Rectal smooth muscle tissue (tissue), 1 donor: ENCODE results near the gene PCDHB16.
"Not testable (repeated sequence)": the region's sequence is repeated elsewhere in the genome, so short reads cannot be mapped to it uniquely, and the experiment has no call there.

ENCODE experiments used
- H3K27ac ChIP-seq: one replicate; pipeline ENCODE4 v1.7.0; 2013; ENCODE audit warnings: low read depth, low read length, inconsistent platforms
- H3K27me3 ChIP-seq: one replicate; pipeline ENCODE4 v1.7.0; 2013; ENCODE audit warnings: low read length; ENCODE audit not compliant: control insufficient read depth, insufficient read depth
- H3K36me3 ChIP-seq: one replicate; pipeline ENCODE4 v1.7.0; 2013; ENCODE audit warnings: low read length; ENCODE audit not compliant: control insufficient read depth, insufficient read depth
- H3K4me1 ChIP-seq: one replicate; pipeline ENCODE4 v1.7.0; 2013; ENCODE audit warnings: low read length; ENCODE audit not compliant: control insufficient read depth, insufficient read depth
- H3K4me3 ChIP-seq: one replicate; pipeline ENCODE4 v1.7.0; 2013; ENCODE audit warnings: low read length
- H3K9ac ChIP-seq: one replicate; pipeline ENCODE4 v1.7.0; 2013; ENCODE audit warnings: low read length

PCDHB16 gene

DNA sequence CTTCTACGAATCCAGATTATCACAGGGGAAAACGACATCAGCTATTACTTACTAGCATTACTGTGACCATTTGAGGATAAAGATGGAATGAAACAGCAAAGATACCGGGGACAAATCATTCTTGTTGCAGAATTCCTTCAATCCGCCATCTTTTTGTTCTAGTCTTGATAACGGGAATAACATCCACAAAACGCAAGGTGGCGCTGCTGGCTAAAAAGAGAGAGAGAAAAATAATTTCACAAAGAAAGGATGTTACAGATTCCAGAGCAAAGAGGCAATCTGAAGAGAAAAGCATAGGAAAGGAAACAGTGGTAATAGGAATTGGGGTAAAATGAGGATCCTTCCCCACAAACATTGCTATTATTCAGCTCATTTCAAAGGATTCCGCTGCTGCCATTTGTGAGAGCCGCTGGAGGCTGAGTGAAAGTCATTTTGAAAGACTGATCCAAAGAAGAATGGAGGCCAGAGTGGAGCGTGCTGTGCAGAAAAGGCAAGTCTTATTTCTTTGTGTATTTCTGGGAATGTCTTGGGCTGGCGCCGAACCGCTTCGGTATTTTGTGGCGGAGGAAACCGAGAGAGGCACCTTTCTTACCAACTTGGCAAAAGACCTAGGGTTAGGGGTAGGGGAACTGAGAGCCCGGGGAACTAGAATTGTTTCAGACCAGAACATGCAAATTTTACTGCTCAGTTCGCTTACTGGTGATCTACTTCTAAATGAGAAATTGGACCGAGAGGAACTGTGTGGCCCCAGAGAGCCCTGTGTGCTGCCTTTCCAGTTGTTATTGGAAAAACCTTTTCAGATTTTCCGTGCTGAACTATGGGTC is 9.6 kb upstream of the PCDHB16 start, which contains the start of gene PCDHB7:
PCDHB7 (plus strand) TSS at position 264 of the 824 bp plus-strand sequence; CDS start at position 456, 192 bp downstream.
- Histone ChIP-seq H3K27me3 (peaks cover 3% of the 10 kb centered on the region), H3K27ac (no peak within 1 kb of the TSS), H3K9ac (no peak within 1 kb of the TSS), H3K36me3 (no peaks in the 10 kb centered on the region), H3K4me1 (no peaks in the 10 kb centered on the region), H3K4me3 (peak within 1 kb of the TSS; percentile 46)

DNA sequence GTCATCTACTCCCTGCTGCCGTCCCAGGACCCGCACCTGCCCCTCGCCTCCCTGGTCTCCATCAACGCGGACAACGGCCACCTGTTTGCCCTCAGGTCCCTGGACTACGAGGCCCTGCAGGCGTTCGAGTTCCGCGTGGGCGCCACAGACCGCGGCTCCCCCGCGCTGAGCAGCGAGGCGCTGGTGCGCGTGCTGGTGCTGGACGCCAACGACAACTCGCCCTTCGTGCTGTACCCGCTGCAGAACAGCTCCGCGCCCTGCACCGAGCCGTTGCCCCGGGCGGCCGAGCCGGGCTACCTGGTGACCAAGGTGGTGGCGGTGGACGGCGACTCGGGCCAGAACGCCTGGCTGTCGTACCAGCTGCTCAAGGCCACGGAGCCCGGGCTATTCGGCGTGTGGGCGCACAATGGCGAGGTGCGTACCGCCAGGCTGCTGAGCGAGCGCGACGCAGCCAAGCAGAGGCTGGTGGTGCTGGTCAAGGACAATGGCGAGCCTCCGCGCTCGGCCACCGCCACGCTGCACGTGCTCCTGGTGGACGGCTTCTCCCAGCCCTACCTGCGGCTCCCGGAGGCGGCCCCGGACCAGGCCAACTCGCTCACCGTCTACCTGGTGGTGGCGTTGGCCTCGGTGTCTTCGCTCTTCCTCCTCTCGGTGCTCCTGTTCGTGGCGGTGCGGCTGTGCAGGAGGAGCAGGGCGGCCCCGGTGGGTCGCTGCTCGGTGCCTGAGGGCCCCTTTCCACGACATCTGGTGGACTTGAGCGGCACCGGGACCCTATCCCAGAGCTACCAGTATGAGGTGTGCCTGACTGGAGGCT is 7.7 kb upstream of the PCDHB16 start:
- not testable (repeated sequence) for H3K27me3 ChIP-seq

DNA sequence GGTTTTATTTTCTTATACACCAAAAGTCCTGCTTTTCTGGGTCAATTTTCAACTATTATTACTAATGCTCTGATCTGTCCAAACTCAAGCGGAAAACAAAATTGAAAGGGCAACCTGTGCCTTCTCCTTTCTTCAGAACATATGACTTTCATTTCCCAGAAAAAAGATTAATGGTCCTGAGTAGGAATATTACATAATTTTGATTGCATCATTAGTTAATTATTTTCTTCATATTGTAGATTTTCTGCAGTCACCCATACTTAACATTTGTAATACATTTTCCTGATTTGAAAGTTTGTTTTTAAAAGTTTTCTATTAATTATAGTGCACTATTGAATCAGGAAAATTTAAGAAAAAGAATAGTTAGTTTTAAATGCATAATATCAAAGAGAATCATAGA is 6.3 kb upstream of the PCDHB16 start:
- no peak overlapping the region for H3K4me3 ChIP-seq
- no peak overlapping the region for H3K9ac ChIP-seq
- H3K27ac ChIP-seq: no peak overlapping the region
- H3K27me3 ChIP-seq: peaks cover 3% of the 10 kb centered on the region
- H3K36me3 ChIP-seq: no peaks in the 10 kb centered on the region
- no peaks in the 10 kb centered on the region for H3K4me1 ChIP-seq

More for the DNA sequence above, 7.7 kb upstream of the PCDHB16 start:
- H3K27ac ChIP-seq, H3K9ac ChIP-seq, H3K4me3 ChIP-seq, H3K36me3 ChIP-seq, H3K4me1 ChIP-seq: not testable (repeated sequence)

DNA sequence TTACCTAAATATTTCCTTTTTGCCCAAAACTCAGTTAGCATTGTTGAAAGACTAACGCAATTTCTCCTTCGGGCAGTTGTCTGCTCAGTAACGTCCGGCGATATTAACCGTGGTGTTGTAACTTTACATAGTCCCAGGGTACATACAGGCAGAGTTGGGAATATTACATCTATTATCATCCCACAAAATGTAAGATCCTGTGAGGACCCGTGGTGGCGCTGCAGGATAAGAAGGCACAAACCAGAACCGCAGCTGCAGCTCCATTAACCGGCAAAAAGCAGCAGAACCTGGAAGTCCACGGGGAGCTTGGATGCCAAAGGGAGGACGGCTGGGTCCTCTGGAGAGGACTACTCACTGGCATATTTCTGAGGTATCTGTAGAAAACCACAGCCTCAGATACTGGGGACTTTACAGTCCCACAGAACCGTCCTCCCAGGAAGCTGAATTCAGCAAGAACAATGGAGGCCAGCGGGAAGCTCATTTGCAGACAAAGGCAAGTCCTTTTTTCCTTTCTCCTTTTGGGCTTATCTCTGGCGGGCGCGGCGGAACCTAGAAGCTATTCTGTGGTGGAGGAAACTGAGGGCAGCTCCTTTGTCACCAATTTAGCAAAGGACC is 4.5 kb upstream of the PCDHB16 start, which contains the start of gene PCDHB8:
PCDHB8 (plus strand) TSS at position 214 of the 615 bp plus-strand sequence; CDS start at position 459, 245 bp downstream.
- not testable (repeated sequence) for H3K4me3 ChIP-seq, H3K27me3 ChIP-seq, H3K9ac ChIP-seq, H3K27ac ChIP-seq, H3K36me3 ChIP-seq, H3K4me1 ChIP-seq

DNA sequence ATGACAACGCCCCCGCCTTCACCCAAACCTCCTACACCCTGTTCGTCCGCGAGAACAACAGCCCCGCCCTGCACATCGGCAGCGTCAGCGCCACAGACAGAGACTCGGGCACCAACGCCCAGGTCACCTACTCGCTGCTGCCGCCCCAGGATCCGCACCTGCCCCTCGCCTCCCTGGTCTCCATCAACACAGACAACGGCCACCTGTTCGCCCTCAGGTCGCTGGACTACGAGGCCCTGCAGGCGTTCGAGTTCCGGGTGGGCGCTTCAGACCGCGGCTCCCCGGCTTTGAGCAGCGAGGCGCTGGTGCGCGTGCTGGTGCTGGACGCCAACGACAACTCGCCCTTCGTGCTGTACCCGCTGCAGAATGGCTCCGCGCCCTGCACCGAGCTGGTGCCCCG is 2.8 kb upstream of the PCDHB16 start:
- not testable (repeated sequence) for H3K27me3 ChIP-seq, H3K9ac ChIP-seq, H3K4me1 ChIP-seq

DNA sequence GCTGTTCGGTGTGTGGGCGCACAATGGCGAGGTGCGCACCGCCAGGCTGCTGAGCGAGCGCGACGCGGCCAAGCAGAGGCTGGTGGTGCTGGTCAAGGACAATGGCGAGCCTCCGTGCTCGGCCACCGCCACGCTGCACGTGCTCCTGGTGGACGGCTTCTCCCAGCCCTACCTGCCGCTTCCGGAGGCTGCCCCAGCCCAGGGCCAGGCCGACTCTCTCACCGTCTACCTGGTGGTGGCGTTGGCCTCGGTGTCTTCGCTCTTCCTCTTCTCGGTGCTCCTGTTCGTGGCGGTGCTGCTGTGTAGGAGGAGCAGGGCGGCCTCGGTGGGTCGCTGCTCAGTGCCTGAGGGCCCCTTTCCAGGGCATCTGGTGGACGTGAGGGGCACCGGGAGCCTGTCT is 2.3 kb upstream of the PCDHB16 start:
- H3K36me3 ChIP-seq, H3K27me3 ChIP-seq, H3K27ac ChIP-seq, H3K9ac ChIP-seq, H3K4me3 ChIP-seq, H3K4me1 ChIP-seq: not testable (repeated sequence)

More for the DNA sequence above, 2.8 kb upstream of the PCDHB16 start:
- H3K4me3 ChIP-seq, H3K27ac ChIP-seq, H3K36me3 ChIP-seq: not testable (repeated sequence)

DNA sequence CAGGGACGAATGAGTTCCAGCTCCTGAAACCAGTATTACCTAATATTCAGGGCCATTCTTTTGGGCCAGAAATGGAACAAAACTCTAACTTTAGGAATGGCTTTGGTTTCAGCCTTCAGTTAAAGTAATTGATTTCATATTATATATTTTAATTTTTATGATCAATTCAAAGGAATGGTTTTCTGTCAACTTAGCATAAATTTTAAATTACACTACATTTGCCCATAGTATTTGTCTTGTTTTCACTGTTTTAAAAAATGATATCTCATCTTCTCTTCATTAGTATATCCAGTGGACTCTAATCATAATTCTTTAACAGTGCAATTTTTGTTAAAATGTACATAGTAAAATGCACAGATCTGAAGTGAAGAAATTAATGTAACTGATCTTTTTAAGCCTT is 1.9 kb upstream of the PCDHB16 start:
- Histone ChIP-seq H3K4me3 (no peak overlapping the region), H3K36me3 (no peaks in the 10 kb centered on the region), H3K4me1 (no peaks in the 10 kb centered on the region), H3K27me3 (no peaks in the 10 kb centered on the region), H3K9ac (no peak overlapping the region), H3K27ac (no peak overlapping the region)

DNA sequence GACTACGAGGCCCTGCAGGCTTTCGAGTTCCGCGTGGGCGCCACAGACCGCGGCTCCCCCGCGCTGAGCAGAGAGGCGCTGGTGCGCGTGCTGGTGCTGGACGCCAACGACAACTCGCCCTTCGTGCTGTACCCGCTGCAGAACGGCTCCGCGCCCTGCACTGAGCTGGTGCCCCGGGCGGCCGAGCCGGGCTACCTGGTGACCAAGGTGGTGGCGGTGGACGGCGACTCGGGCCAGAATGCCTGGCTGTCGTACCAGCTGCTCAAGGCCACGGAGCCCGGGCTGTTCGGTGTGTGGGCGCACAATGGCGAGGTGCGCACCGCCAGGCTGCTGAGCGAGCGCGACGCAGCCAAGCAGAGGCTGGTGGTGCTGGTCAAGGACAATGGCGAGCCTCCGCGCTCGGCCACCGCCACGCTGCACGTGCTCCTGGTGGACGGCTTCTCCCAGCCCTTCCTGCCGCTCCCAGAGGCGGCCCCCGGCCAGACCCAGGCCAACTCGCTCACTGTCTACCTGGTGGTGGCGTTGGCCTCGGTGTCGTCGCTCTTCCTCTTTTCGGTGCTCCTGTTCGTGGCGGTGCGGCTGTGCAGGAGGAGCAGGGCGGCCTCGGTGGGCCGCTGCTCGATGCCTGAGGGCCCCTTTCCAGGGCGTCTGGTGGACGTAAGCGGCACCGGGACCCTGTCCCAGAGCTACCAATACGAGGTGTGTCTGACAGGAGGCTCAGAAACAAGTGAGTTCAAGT is 2.1 kb downstream of the PCDHB16 start:
- H3K27me3 ChIP-seq, H3K4me1 ChIP-seq, H3K27ac ChIP-seq, H3K4me3 ChIP-seq, H3K9ac ChIP-seq, H3K36me3 ChIP-seq: not testable (repeated sequence)

DNA sequence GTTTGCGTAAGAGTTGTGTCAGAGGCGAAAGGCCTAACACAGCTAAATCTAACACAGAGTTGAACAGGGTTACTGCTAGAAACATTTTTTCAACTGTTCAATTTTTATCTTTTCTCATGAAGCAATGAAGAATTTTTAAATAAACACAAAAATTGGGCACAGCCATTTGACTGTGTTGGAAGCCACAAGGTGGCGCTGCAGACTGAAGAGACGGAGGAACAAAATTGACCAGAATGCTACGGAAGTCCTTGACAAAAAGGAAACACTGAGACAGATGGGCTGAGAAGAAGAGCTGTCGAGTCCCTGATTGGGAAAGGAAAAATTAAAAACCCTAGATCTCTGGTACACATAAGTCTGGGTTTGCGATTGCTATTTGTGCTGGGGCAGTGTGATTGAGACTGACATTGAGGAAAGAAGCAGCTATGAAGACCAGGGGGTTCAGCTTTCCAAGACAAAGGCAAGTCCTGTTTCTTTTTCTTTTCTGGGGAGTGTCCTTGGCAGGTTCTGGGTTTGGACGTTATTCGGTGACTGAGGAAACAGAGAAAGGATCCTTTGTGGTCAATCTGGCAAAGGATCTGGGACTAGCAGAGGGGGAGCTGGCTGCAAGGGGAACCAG is 4.8 kb downstream of the PCDHB16 start, which contains the start of gene PCDHB9:
PCDHB9 (plus strand) TSS at position 265 of the 616 bp plus-strand sequence; CDS start at position 423, 158 bp downstream.
- Histone ChIP-seq H3K9ac (no peak within 1 kb of the TSS), H3K4me3 (no peak within 1 kb of the TSS), H3K36me3 (no peaks in the 10 kb centered on the region), H3K27ac (no peak within 1 kb of the TSS), H3K27me3 (no peaks in the 10 kb centered on the region), H3K4me1 (no peaks in the 10 kb centered on the region)

DNA sequence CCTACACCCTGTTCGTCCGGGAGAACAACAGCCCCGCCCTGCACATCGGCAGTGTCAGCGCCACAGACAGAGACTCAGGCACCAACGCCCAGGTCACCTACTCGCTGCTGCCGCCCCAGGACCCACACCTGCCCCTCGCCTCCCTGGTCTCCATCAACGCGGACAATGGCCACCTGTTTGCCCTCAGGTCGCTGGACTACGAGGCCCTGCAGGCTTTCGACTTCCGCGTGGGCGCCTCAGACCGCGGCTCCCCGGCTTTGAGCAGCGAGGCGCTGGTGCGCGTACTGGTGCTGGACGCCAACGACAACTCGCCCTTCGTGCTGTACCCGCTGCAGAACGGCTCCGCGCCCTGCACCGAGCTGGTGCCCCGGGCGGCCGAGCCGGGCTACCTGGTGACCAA is 6.5 kb downstream of the PCDHB16 start:
- H3K27ac ChIP-seq, H3K4me3 ChIP-seq, H3K27me3 ChIP-seq: not testable (repeated sequence)

DNA sequence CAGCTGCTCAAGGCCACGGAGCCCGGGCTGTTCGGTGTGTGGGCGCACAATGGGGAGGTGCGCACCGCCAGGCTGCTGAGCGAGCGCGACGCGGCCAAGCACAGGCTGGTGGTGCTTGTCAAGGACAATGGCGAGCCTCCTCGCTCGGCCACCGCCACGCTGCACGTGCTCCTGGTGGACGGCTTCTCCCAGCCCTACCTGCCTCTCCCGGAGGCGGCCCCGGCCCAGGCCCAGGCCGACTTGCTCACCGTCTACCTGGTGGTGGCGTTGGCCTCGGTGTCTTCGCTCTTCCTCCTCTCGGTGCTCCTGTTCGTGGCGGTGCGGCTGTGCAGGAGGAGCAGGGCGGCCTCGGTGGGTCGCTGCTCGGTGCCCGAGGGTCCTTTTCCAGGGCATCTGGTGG is 6.9 kb downstream of the PCDHB16 start:
- not testable (repeated sequence) for H3K9ac ChIP-seq, H3K4me1 ChIP-seq, H3K36me3 ChIP-seq, H3K27me3 ChIP-seq, H3K4me3 ChIP-seq, H3K27ac ChIP-seq

More for the DNA sequence above, 6.5 kb downstream of the PCDHB16 start:
- H3K9ac ChIP-seq, H3K36me3 ChIP-seq, H3K4me1 ChIP-seq: not testable (repeated sequence)
